H1 (cell line): ENCODE measurements around the gene CTNND2. TPM values are rescaled to one million over a fixed set of nuclear protein-coding genes. Genes with fewer than 3 reads are reported as not detected.

ENCODE experiments used
- CTCF ChIA-PET: fragments of 300-600 bp; sonication (Branson Sonifier 250); formaldehyde crosslinking; loops from one replicate; lab custom pipeline; 2021; ENCODE audit not compliant: partially characterized antibody; lab: Charles Lee
- POLR2A ChIA-PET: fragments of 300-600 bp; sonication (Branson Sonifier 250); formaldehyde crosslinking; loops from one replicate; lab custom pipeline; 2021; ENCODE audit warnings: inconsistent platforms; ENCODE audit not compliant: partially characterized antibody; lab: Charles Lee
- DNase-seq, 2 experiments: peaks; one replicate each; pipeline versions ENCODE4 v3.0.0 to v3.0.0-alpha.2; 2010 to 2022; ENCODE audit warnings: low spot score in 2 of 2, low read depth in 1 of 2, mixed read lengths in 1 of 2
- FAIRE-seq: peaks from 2 replicates; lab custom pipeline; 2011; peaks lifted over from hg19 to GRCh38; lab: Jason Lieb, UNC
- H2AFZ ChIP-seq: 2 replicates; pipeline ENCODE4 v1.8.1; 2012; ENCODE audit warnings: low read length, inconsistent platforms
- H2AK5ac ChIP-seq: 2 replicates; pipeline ENCODE4 v1.6.1; 2013; ENCODE audit warnings: low read depth, low read length
- H2BK120ac ChIP-seq: replicated peaks from 2 replicates; pipeline ENCODE3; 2013; ENCODE audit warnings: low read depth, low read length, inconsistent platforms
- H2BK12ac ChIP-seq: 2 replicates; pipeline ENCODE4 v1.6.1; 2013; ENCODE audit warnings: low read depth, low read length
- H2BK15ac ChIP-seq: 2 replicates; pipeline ENCODE4 v1.6.1; 2013; ENCODE audit warnings: low read length
- H2BK20ac ChIP-seq: 2 replicates; pipeline ENCODE4 v1.6.1; 2013; ENCODE audit warnings: low read length
- H2BK5ac ChIP-seq: 2 replicates; pipeline ENCODE4 v1.6.1; 2013; ENCODE audit warnings: low read depth, low read length
- H3K14ac ChIP-seq: 2 replicates; pipeline ENCODE4 v1.6.1; 2013; ENCODE audit warnings: inconsistent platforms; ENCODE audit not compliant: insufficient read length
- H3K18ac ChIP-seq: 2 replicates; pipeline ENCODE4 v1.6.1; 2013; ENCODE audit warnings: low read length; ENCODE audit errors: extremely low read depth
- H3K23ac ChIP-seq: 2 replicates; pipeline ENCODE4 v1.6.1; 2013; ENCODE audit warnings: inconsistent platforms; ENCODE audit not compliant: insufficient read length
- H3K23me2 ChIP-seq: 2 replicates; pipeline ENCODE4 v1.6.1; 2013; ENCODE audit warnings: low read depth, low read length
- H3K27ac ChIP-seq: 2 replicates; pipeline ENCODE4 v1.6.1; 2011; ENCODE audit warnings: low read depth, low read length, inconsistent platforms
- H3K27me3 ChIP-seq, 4 experiments: replicated peaks in 1 of 4; 1 replicate in 1 of 4; 2 replicates in 3 of 4; pipeline versions ENCODE4 v1.6.1 to v1.8.1; 2011 to 2013; ENCODE audit warnings: low read length in 3 of 4, mild to moderate bottlenecking in 3 of 4, inconsistent platforms in 2 of 4, mixed read lengths in 2 of 4, moderate library complexity in 1 of 4; ENCODE audit not compliant: control insufficient read depth in 3 of 4, insufficient read depth in 3 of 4; ENCODE audit errors: extremely low read depth in 1 of 4
- H3K36me3 ChIP-seq, 4 experiments: 2 replicates each; pipeline versions ENCODE4 v1.6.1 to v1.8.1; 2011 to 2013; ENCODE audit warnings: mild to moderate bottlenecking in 4 of 4, low read length in 3 of 4, moderate library complexity in 2 of 4, control low read depth in 1 of 4, inconsistent platforms in 1 of 4; ENCODE audit not compliant: insufficient read depth in 4 of 4, control insufficient read depth in 2 of 4
- H3K4ac ChIP-seq: replicated peaks from 2 replicates; pipeline ENCODE3; 2013; ENCODE audit warnings: low read length, low read depth, mixed read lengths, inconsistent platforms; ENCODE audit not compliant: insufficient read length
- H3K4me1 ChIP-seq, 4 experiments: replicated peaks in 1 of 4; 1 replicate in 1 of 4; 2 replicates in 3 of 4; pipeline versions ENCODE4 v1.6.1 to v1.8.1; 2011 to 2013; ENCODE audit warnings: low read length in 3 of 4, inconsistent platforms in 2 of 4, mixed read lengths in 1 of 4; ENCODE audit not compliant: insufficient read depth in 4 of 4, control insufficient read depth in 3 of 4
- H3K4me2 ChIP-seq, 2 experiments: 2 replicates each; pipeline versions ENCODE4 v1.6.1 to v1.8.1; 2011 to 2013; ENCODE audit warnings: low read depth in 2 of 2, low read length in 2 of 2, control low read depth in 1 of 2, inconsistent platforms in 1 of 2, mild to moderate bottlenecking in 1 of 2; ENCODE audit not compliant: insufficient read depth in 1 of 2
- H3K4me3 ChIP-seq, 4 experiments: fragments of 200-600, 300-600 bp in 1 of 4; sonication (generic), shearing (Covaris generic), sonication (Bioruptor Twin) in 1 of 4; 2 replicates each; pipeline versions ENCODE4 v1.5.1 to v1.8.1; 2011 to 2016; ENCODE audit warnings: low read length in 4 of 4, low read depth in 3 of 4, control low read depth in 2 of 4, inconsistent platforms in 2 of 4, mild to moderate bottlenecking in 2 of 4, mixed read lengths in 1 of 4, moderate library complexity in 1 of 4; ENCODE audit not compliant: insufficient read depth in 2 of 4; ENCODE audit errors: extremely low read depth in 1 of 4
- H3K56ac ChIP-seq: replicated peaks from 2 replicates; pipeline ENCODE3; 2013; ENCODE audit warnings: low read depth, mild to moderate bottlenecking, mixed read lengths, low read length, inconsistent platforms; ENCODE audit not compliant: insufficient read length
- H3K79me1 ChIP-seq: 2 replicates; pipeline ENCODE4 v1.6.1; 2013; ENCODE audit warnings: low read depth, low read length, control low read depth
- H3K79me2 ChIP-seq, 2 experiments: 2 replicates each; pipeline versions ENCODE4 v1.6.1 to v1.8.1; 2012 to 2013; ENCODE audit warnings: low read length in 2 of 2, mild to moderate bottlenecking in 2 of 2, inconsistent platforms in 1 of 2; ENCODE audit not compliant: insufficient read depth in 2 of 2, control insufficient read depth in 1 of 2
- H3K9ac ChIP-seq, 4 experiments: replicated peaks in 1 of 4; 1 replicate in 1 of 4; 2 replicates in 3 of 4; pipeline versions ENCODE4 v1.6.1 to v1.8.1; 2011 to 2013; ENCODE audit warnings: low read depth in 3 of 4, low read length in 3 of 4, control low read depth in 2 of 4, mild to moderate bottlenecking in 2 of 4, moderate library complexity in 2 of 4, inconsistent platforms in 1 of 4; ENCODE audit errors: extremely low read depth in 1 of 4
- H3K9me3 ChIP-seq, 2 experiments: 2 replicates each; pipeline versions ENCODE4 v1.6.1 to v1.8.1; 2012 to 2013; ENCODE audit warnings: mild to moderate bottlenecking in 2 of 2, moderate library complexity in 2 of 2, control low read depth in 1 of 2, inconsistent platforms in 1 of 2, low read depth in 1 of 2, low read length in 1 of 2, mixed read lengths in 1 of 2; ENCODE audit not compliant: insufficient read depth in 2 of 2
- H4K20me1 ChIP-seq, 2 experiments: replicated peaks in 1 of 2; 2 replicates each; pipeline versions ENCODE3 to v1.8.1; 2011 to 2013; ENCODE audit warnings: inconsistent platforms in 2 of 2, low read length in 2 of 2, mild to moderate bottlenecking in 1 of 2; ENCODE audit not compliant: insufficient read depth in 2 of 2, control insufficient read depth in 1 of 2
- H4K5ac ChIP-seq: 2 replicates; pipeline ENCODE4 v1.6.1; 2013; ENCODE audit warnings: low read length, low read depth, mixed read lengths, inconsistent platforms; ENCODE audit not compliant: insufficient read length
- H4K8ac ChIP-seq: 2 replicates; pipeline ENCODE4 v1.8.0; 2013; ENCODE audit warnings: mild to moderate bottlenecking, moderate library complexity, low read length, inconsistent platforms; ENCODE audit not compliant: insufficient read depth; ENCODE audit errors: extremely low read depth
- H4K91ac ChIP-seq: replicated peaks from 2 replicates; pipeline ENCODE3; 2013; ENCODE audit warnings: low read length, mixed read lengths, inconsistent platforms; ENCODE audit not compliant: insufficient read length
- ATF3 ChIP-seq: IDR thresholded peaks from 2 replicates; pipeline ENCODE4 v1.6.1; 2011; ENCODE audit warnings: low read depth, mild to moderate bottlenecking, low read length; ENCODE audit not compliant: insufficient read depth
- CBX5 ChIP-seq: fragments of 300-800, 300-1000 bp; sonication (generic); IDR thresholded peaks from 2 replicates; pipeline ENCODE4 v1.7.1; 2016; ENCODE audit warnings: antibody characterized with exemption, low read length, low read depth
- CBX8 ChIP-seq: fragments of 300-800, 300-1000 bp; sonication (generic); IDR thresholded peaks from 2 replicates; pipeline ENCODE4 v1.7.1; 2016; ENCODE audit warnings: low read depth, low read length, borderline replicate concordance
- CTBP2 ChIP-seq: IDR thresholded peaks from 2 replicates; pipeline ENCODE4 v1.7.0; 2011; ENCODE audit warnings: borderline replicate concordance, mild to moderate bottlenecking, moderate library complexity, mixed read lengths, low read length; ENCODE audit not compliant: insufficient read depth, insufficient read length
- GTF2F1 ChIP-seq: IDR thresholded peaks from 2 replicates; pipeline ENCODE4 v1.6.1; 2012; ENCODE audit warnings: low read depth, low read length, improper control_type of control experiment, borderline replicate concordance
- HDAC6 ChIP-seq: IDR thresholded peaks from one replicate; pipeline ENCODE4 v1.7.1; 2012; ENCODE audit warnings: low read depth, mild to moderate bottlenecking, inconsistent platforms, low read length, moderate library complexity
- JUN ChIP-seq: IDR thresholded peaks from 2 replicates; pipeline ENCODE4 v1.6.1; 2011; ENCODE audit warnings: low read depth, mild to moderate bottlenecking, improper control_type of control experiment, low read length
- RAD21 ChIP-seq, 2 experiments: IDR thresholded peaks in 1 of 2; conservative IDR thresholded peaks in 1 of 2; 2 replicates each; pipeline ENCODE4 v1.6.1; 2011; ENCODE audit warnings: low read depth in 2 of 2, low read length in 2 of 2, improper control_type of control experiment in 1 of 2, inconsistent platforms in 1 of 2, mild to moderate bottlenecking in 1 of 2, moderate library complexity in 1 of 2
- SAP30 ChIP-seq: fragments of 300-600 bp; sonication (generic); IDR thresholded peaks from 2 replicates; pipeline ENCODE4 v1.7.1; 2012; ENCODE audit warnings: low read length, moderate library complexity, mild to moderate bottlenecking, inconsistent platforms; ENCODE audit not compliant: insufficient read depth, insufficient replicate concordance
- SIN3A ChIP-seq, 2 experiments: IDR thresholded peaks in 1 of 2; conservative IDR thresholded peaks in 1 of 2; 2 replicates each; pipeline ENCODE4 v1.6.1; 2011 to 2012; ENCODE audit warnings: low read length in 2 of 2, improper control_type of control experiment in 1 of 2, low read depth in 1 of 2, mild to moderate bottlenecking in 1 of 2
- SP1 ChIP-seq: IDR thresholded peaks from 2 replicates; pipeline ENCODE4 v1.6.1; 2011; ENCODE audit warnings: low read depth, low read length
- SP4 ChIP-seq: IDR thresholded peaks from 2 replicates; pipeline ENCODE4 v1.6.1; 2012; ENCODE audit warnings: low read length, inconsistent platforms
- TAF1 ChIP-seq: IDR thresholded peaks from 2 replicates; pipeline ENCODE4 v1.6.1; 2011; ENCODE audit warnings: mild to moderate bottlenecking, low read depth, low read length
- WGBS, 2 experiments: shearing (Covaris generic) in 1 of 2; methylation state at CpG; one replicate each; pipeline versions ENCODE4 v1.1.6 to v1.1.7; 2013 to 2015; ENCODE audit warnings: low lambda C conversion rate in 2 of 2, mixed read lengths in 2 of 2, inconsistent platforms in 1 of 2, low coverage in 1 of 2, missing lambda C conversion rate in 1 of 2; ENCODE audit not compliant: insufficient replicate concordance in 2 of 2, insufficient coverage in 1 of 2, insufficient read length in 1 of 2; ENCODE audit errors: extremely low coverage in 1 of 2, missing lambda C conversion rate in 1 of 2; 5-methylcytosine and 5-hydroxymethylcytosine counted together
- polyA plus RNA-seq, 7 experiments: library from polyadenylated mRNA; depleted of rRNA in 3 of 7; stranded (reverse) in 5 of 7; unstranded in 2 of 7; fragments of >200 nt in 5 of 7; fragments of 200-250 nt in 2 of 7; gene quantifications; 1 replicate in 5 of 7; 2 replicates in 1 of 7; 4 replicates in 1 of 7; pipeline versions ENCODE4 v1.2.1 to v1.2.3, GENCODE V29; 2011 to 2013; ENCODE audit warnings: missing spikeins in 2 of 7, mixed read lengths in 2 of 7
- total RNA-seq: library from RNA; stranded (reverse); fragmentation: NEBNext Ultra II Directional; extraction: Animal tissue kit (Norgen Biotek cat#: 25700); gene quantifications from 2 replicates; pipeline ENCODE4 v1.2.1, GENCODE V29; 2021

CTNND2 gene
- total and polyA plus RNA-seq, 2 of the 8 experiments (the other 6 are each of a cell fraction or from before 2014, with no cell fraction given), result 7.4 to 14.2 TPM

GRCh38 chr5:11888221-11888620 is 16.0 kb downstream of the CTNND2 start:
- no peak overlapping the region for H4K91ac ChIP-seq
- no peak overlapping the region for H3K56ac ChIP-seq
- ChIA-PET CTCF (interaction anchor here (1.4 kb wide), 1 partner anchor 9 kb away, joined by 4 read pairs; no protein-coding TSS in a partner anchor), POLR2A (no interaction called here)
- no peak overlapping the region for H2BK15ac ChIP-seq
- H3K36me3 ChIP-seq, result no peaks in the 10 kb centered on the region
- no peak for FAIRE-seq
- peaks cover 0 to 4% of the 10 kb centered on the region in 2 experiments; a peak in 2 of 4 replicates for H3K79me2 ChIP-seq
- H3K27ac ChIP-seq, result no peak overlapping the region
- no peak overlapping the region for H3K14ac ChIP-seq
- no peak overlapping the region for H2AK5ac ChIP-seq
- no peak overlapping the region for H3K23ac ChIP-seq
- no peaks in the 10 kb centered on the region for H3K9me3 ChIP-seq
- no peak overlapping the region for H3K4ac ChIP-seq
- no peak overlapping the region for H4K8ac ChIP-seq
- no peak overlapping the region for H3K4me3 ChIP-seq
- no peak overlapping the region for H2AFZ ChIP-seq
- 78% methylated on average over 4 of the region's 4 CpGs; no CpG with 5 or more reads in 1 of the 2 experiments for WGBS, 2 experiments
- no peaks in the 10 kb centered on the region for H3K23me2 ChIP-seq
- DNase-seq, result no peak
- H4K5ac ChIP-seq, result no peak overlapping the region
- no peaks in the 10 kb centered on the region for H4K20me1 ChIP-seq
- H3K18ac ChIP-seq, result no peak overlapping the region
- no peak overlapping the region for H2BK12ac ChIP-seq
- H3K4me1 ChIP-seq, result no peaks in the 10 kb centered on the region
- no peak overlapping the region for H2BK20ac ChIP-seq
- no peaks in the 10 kb centered on the region for H3K27me3 ChIP-seq
- H2BK5ac ChIP-seq, result no peak overlapping the region
- H3K9ac ChIP-seq, result no peak overlapping the region
- H2BK120ac ChIP-seq, result no peak overlapping the region
- H3K4me2 ChIP-seq, result no peak overlapping the region
- no peaks in the 10 kb centered on the region for H3K79me1 ChIP-seq
- TF ChIP-seq SP4 (no peak), GTF2F1 (no peak), TAF1 (no peak), RAD21 (IDR thresholded peaks at IDR 0.05 in 1 of 2, conservative IDR thresholded peaks at IDR 0.05 in 1 of 2; ENCODE audit: low read depth in 2 of 2, low read length in 2 of 2) (no peak), JUN (no peak), ATF3 (no peak), CBX5 (no peak), HDAC6 (no peak), CBX8 (no peak), SIN3A (conservative IDR thresholded peaks at IDR 0.05 in 1 of 2, IDR thresholded peaks at IDR 0.05 in 1 of 2; ENCODE audit: low read depth in 1 of 2, low read length in 2 of 2) (no peak), CTBP2 (no peak), SAP30 (no peak), SP1 (no peak)
